ENCODE results near the gene CERS6.
"Not testable (repeated sequence)": the region's sequence is repeated elsewhere in the genome, so short reads cannot be mapped to it uniquely, and the experiment has no call there.

CERS6 gene

GRCh38 chr2:168650781-168651180, 194.7 kb downstream of the CERS6 start:
- no peak for DNase-seq

DNA sequence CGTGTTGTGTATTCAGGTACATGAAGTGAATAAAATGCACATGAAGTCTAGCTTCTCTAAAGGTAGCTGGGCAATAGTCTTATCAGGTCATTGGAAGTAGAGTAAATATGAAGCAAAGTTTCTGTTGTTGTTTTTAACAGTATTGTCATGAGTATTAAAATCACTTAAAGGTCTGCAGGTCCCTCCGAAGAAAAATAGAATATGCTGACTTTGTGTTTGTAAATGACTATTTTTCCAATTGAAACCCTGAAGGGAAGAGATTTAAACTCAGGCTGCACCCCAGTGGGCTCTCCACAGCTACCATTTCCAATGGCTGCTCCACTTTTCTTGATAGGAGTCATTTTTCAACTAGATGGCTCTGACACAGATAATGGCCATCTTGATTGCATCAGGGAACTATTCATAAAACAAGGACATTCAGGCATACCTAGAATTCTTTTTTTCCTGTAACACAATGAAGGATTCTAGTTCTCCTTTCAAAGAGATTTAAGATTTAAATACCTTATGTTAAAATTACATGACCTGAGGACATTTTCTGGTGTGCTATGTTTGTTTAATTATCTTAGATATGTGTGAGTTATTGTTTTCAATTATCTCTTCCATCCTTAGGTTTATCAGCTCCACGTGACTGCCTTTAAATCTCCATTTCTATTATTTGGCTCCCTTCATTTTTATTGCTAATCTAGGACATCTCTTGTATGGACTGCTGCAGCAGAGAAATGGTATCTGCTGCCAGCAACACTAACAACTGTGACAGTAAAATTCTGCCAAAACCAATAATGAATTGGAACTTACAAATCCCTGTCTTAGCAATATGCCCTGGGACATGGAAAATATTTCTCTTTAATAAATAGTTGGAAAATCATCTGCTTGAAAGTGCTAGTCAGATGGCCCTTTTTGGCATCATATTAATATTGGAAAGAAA, 197.2 kb downstream of the CERS6 start:
- no peak for DNase-seq

GRCh38 chr2:168654705-168655104, 198.6 kb downstream of the CERS6 start:
- no peak for DNase-seq

GRCh38 chr2:168655207-168655606, 199.1 kb downstream of the CERS6 start:
- no peak for DNase-seq

GRCh38 chr2:168657378-168657777, 201.3 kb downstream of the CERS6 start:
- DNase-seq = not testable (repeated sequence)

DNA sequence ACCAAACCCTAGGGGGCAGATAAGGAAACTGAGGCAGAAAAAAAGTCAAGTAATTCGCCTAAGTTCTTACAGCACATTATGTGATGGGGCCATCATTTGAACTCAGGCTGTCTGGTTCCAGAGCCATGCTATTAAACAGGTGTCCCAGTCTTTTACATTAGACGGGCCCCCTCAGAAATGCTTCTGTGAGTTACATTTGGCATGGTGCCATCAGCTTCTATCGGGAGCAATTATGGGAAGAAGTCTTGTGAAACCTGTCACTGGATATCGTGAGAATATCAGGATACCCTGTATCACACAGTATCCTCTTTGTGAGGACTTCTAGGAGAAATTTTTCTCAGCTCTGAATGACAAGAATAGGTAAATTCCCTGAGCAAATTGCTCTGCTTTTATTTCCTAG, 202.6 kb downstream of the CERS6 start:
- no peak for DNase-seq

GRCh38 chr2:168660870-168661862, 205.1 kb downstream of the CERS6 start:
- DNase-seq = no peak

- DNase-seq = no peak
These were observed 205.8 kb downstream of the CERS6 start for GRCh38 chr2:168661863-168662256.

GRCh38 chr2:168662651-168663208, 206.7 kb downstream of the CERS6 start:
- DNase-seq = no peak

GRCh38 chr2:168663993-168664392, 207.9 kb downstream of the CERS6 start:
- DNase-seq = no peak

DNA sequence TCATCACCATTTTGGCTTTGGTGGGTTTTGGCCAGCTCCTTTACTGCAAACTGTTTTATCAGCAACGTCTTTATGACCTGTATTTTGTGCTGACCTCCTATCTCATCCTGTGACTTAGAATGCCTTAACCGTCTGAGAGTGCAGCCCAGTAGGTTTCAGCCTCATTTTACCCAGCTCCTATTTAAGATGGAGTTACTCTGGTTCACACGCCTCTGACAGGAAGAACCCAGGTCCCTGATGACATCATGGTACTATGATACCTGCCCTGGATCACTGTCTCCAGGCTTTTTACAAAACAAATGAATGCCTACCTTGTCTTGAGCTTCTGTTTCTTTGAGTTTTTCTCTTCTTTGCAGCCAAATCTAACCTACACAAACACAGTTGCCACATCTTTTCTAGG, 208.6 kb downstream of the CERS6 start:
- DNase-seq = not testable (repeated sequence)

GRCh38 chr2:168666339-168666738, 210.3 kb downstream of the CERS6 start:
- DNase-seq = no peak

DNA sequence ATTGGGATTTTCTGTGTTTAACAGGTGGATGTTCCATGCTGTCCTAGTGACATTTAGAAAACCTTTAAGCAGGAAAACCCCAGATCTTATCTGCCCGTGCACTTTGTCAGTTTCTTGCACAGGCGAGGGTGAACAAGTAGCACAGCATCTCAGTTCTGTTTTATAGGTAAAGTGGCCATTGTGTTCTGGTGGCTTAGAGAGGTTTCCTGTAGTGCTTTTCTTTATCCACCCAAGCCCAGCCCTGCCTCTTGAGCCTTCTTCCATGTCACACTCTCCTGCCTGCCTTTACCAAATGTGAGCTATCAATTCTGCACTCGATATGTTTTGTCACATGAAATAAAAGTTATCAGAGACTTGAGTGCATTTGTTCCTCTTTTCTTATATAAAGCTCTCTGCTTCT, 211.1 kb downstream of the CERS6 start:
- no peak for DNase-seq

DNA sequence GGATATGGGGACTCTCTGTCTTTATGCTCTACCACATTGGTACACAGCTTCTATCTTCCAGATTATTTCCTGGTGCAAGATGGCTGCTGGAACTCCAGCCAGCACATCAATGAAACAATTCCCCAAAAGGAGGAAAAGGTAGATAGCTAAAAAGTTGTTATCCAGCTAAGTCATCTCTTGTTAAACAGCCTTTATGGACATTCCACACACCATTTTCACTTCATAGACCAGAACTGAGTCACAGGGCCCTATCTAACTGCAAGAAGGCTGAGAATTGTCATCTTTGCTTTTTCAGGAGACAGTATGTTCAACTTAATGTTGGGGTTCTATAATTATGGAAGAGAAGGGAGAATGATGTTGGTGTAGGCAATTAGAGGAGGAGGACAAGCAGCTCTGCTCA, 213.1 kb downstream of the CERS6 start:
- DNase-seq = no peak

- no peak for DNase-seq
These were observed 214.4 kb downstream of the CERS6 start for GRCh38 chr2:168670478-168670877.

DNA sequence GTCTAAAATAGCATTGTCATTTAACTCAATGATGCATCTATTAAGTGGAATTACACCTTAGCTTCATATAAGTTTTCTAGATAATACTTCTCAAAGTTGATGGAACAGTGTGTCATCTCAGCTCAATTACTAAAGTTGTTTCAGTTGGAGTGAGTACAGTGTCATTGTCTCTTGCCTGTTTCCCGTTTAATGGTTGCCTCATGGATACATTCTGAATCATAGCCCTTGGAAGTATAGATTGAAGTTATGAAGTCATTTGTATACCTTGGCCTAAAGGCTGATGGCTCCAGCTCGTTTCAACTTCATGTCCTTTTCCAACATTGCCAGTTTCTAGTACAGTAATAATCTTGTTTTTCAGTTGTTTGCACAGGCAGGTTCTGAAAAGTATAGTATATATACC, 215.9 kb downstream of the CERS6 start:
- no peak for DNase-seq

DNA sequence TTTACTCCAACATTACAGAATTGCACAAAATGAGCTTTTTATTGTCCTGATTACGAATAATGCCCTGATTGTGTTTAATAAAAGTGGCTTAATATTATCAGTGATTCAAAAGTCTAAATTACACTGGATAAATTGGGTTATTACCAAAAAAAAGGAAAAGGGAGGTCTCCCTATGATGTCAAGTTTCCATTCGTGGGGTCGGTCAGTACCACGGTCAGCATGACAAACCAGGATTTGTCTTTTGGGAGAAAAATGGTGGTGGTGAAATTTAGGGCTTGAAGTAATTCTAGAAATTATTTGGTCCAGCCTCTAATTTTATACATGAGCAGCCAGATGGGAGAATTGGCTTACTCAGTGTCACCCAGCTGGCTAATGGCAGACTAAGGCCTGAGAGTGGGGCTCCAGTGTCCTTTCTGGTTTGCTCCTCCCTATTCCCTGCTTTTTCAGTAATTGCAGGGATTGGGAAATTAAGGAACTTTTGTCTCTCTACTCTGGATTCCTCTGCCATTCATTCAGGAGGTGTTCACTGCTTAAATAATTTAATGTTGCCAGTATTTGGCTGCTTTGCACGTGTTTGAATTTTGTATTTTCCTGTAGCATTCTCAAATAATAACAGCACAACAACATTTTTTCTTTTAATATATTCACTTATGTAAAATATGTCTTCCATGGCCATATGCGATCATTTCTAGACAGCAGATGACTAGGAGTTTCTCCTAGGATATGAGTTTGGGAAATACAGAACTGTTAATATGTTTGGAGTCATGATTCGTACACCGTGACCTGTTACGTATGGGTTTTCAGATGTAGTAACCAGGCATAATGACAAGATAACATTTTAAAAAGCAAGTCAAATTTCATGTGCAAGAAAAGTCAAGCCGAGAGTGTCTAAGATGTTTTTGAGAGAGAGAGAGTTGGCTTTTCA, 217.5 kb downstream of the CERS6 start:
- DNase-seq = no peak

- no peak for DNase-seq
These were observed 222.2 kb downstream of the CERS6 start for GRCh38 chr2:168678153-168678853.

- no peak for DNase-seq
These were observed 223.0 kb downstream of the CERS6 start for GRCh38 chr2:168679081-168679480.

- no peak for DNase-seq
These were observed 223.8 kb downstream of the CERS6 start for GRCh38 chr2:168679741-168680310.

- no peak for DNase-seq
These were observed 227.9 kb downstream of the CERS6 start for GRCh38 chr2:168683996-168684395.
